BLaER1 (cell line): ENCODE results near the gene FAM24B.

Experiments
- H3K27ac ChIP-seq: shearing (Covaris generic); formaldehyde crosslinking; 2 replicates; pipeline ENCODE4 v1.8.1; 2022
- H3K27me3 ChIP-seq: shearing (Covaris generic); formaldehyde crosslinking; 2 replicates; pipeline ENCODE4 v1.8.1; 2022
- H3K36me3 ChIP-seq: shearing (Covaris generic); formaldehyde crosslinking; 2 replicates; pipeline ENCODE4 v1.8.1; 2022
- H3K4me1 ChIP-seq: shearing (Covaris generic); formaldehyde crosslinking; 2 replicates; pipeline ENCODE4 v1.8.1; 2022
- H3K4me2 ChIP-seq: shearing (Covaris generic); formaldehyde crosslinking; 2 replicates; pipeline ENCODE4 v1.8.1; 2022
- H3K4me3 ChIP-seq: shearing (Covaris generic); formaldehyde crosslinking; 2 replicates; pipeline ENCODE4 v1.8.1; 2022
- H3K9ac ChIP-seq: shearing (Covaris generic); formaldehyde crosslinking; 2 replicates; pipeline ENCODE4 v1.8.1; 2022
- H3K9me3 ChIP-seq: shearing (Covaris generic); formaldehyde crosslinking; 2 replicates; pipeline ENCODE4 v1.8.1; 2022
- H4K20me1 ChIP-seq: shearing (Covaris generic); formaldehyde crosslinking; 2 replicates; pipeline ENCODE4 v1.8.1; 2022
- Cebpa-rat ChIP-seq: shearing (Covaris generic); IDR thresholded peaks from 2 replicates; pipeline ENCODE4 v1.8.1; 2022

FAM24B gene

DNA sequence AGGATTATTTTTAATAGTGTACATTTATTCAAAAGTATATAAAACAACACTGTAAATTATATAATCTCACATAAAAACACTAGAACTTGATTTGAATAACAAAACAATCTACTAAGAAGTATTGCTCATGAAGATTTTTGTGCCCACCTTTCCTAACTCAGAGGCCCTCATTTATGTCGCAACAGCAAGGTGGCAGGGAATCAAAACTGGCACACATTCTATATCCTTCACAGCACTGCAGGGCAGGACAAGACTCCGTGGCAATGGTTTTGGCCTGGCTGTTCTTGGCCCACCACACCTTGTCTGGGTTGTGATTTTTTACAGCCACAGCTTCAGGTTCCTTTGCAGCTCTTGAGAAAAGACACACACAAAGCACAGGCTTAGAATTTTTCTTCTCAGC lies 30.3 kb downstream of the FAM24B start:
- H3K27me3 ChIP-seq = no peaks in the 10 kb centered on the region
- H3K9ac ChIP-seq = peak overlapping the region; percentile 30; the same call in 1 of the 2 replicates
- H3K27ac ChIP-seq = peak overlapping the region; percentile 94
- H3K36me3 ChIP-seq = no peaks in the 10 kb centered on the region
- peaks cover 71% of the 10 kb centered on the region for H3K4me1 ChIP-seq
- no peak overlapping the region for H3K4me3 ChIP-seq
- peak overlapping the region; percentile 84 for H3K4me2 ChIP-seq
- H4K20me1 ChIP-seq = no peaks in the 10 kb centered on the region
- peaks cover 30% of the 10 kb centered on the region for H3K9me3 ChIP-seq
- TF ChIP-seq Cebpa-rat = peak; percentile 74

DNA sequence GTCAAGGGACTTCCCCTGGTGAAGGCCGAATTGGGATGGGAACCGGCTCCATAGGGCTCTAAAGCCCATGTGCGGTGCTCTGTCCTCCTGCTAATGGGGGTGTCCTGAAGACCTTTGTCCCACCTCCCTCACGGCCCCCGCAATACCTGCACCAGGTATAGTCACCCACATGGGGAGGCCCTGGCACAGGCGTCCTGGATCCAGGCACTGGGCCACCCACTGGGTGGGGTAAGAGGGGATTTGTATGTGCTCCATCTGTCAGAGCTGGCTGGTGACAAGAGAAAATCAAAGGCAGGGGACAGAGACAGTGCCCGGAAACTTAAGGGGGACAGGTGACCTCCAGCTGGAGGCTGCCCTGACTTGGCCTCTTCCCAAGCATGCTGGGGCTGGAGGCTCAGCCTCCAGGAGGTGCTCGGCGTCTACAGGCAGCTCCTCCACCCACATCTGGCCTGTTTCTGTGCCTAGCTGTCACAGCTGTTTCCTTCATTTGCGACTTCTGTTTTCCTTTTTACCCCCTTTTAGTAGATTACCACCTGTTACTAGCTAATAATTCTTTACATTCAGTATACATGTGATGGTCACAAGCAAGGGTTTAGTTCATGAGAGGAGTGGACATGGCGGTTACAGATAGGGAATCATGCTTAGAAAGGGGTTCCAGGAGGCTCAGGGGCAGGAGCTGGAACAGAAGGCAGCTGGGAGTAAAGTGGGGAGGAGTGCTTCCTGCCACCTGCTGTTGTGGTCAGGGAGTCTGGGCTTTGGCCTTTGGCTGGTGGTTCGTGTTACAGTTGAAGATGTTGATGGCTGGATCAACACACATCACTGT lies 31.4 kb downstream of the FAM24B start:
- Histone ChIP-seq H3K9me3 (peaks cover 28% of the 10 kb centered on the region), H3K9ac (peak overlapping the region; percentile 63), H3K4me2 (peak overlapping the region; percentile 84), H4K20me1 (no peaks in the 10 kb centered on the region), H3K36me3 (no peaks in the 10 kb centered on the region), H3K27me3 (no peaks in the 10 kb centered on the region), H3K4me3 (no peak overlapping the region), H3K27ac (peak overlapping the region; percentile 94), H3K4me1 (peaks cover 60% of the 10 kb centered on the region)
- TF ChIP-seq Cebpa-rat = no peak

DNA sequence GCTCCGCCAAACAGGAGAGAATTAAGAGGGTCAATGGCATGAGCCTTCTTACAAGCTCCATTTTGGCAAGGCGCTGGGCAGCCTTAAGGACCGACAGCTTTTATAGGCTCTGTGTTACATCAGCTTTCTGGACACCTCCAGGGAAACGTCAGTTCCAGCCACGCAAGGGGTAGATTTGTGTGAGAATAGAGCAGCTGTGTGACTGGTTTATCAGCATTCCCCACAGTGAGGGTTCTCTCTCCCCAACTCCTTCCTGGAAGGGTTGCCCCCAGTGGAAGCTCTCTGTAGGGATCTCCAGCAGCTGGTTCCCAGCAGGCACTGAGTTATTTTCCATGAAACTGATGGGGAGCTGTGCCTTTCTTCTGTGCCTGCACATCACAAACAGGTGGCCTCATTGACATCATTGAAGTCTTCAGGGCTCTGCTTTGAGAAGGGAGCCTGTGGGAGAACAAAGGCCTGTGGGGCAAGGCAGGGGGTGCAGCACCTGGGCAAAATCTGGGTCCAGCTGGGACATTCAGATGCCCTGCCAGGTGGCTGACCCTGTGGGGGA lies 33.5 kb downstream of the FAM24B start, which contains the start of gene CUZD1:
TSS of gene CUZD1 (minus strand) at position 75 of the 550 bp plus-strand sequence. CDS start at position 61, 14 bp downstream.
- Histone ChIP-seq H3K27ac (peak within 1 kb of the TSS; percentile 94), H3K4me2 (peak within 1 kb of the TSS; percentile 84), H3K9ac (peak within 1 kb of the TSS; percentile 63; the same call in 1 of the 2 replicates), H4K20me1 (no peaks in the 10 kb centered on the region), H3K4me3 (no peak within 1 kb of the TSS; the same call in 1 of the 2 replicates), H3K27me3 (no peaks in the 10 kb centered on the region), H3K36me3 (no peaks in the 10 kb centered on the region), H3K4me1 (peaks cover 56% of the 10 kb centered on the region), H3K9me3 (peaks cover 11% of the 10 kb centered on the region; the same call in 1 of the 2 replicates)
- TF ChIP-seq Cebpa-rat = no peak

DNA sequence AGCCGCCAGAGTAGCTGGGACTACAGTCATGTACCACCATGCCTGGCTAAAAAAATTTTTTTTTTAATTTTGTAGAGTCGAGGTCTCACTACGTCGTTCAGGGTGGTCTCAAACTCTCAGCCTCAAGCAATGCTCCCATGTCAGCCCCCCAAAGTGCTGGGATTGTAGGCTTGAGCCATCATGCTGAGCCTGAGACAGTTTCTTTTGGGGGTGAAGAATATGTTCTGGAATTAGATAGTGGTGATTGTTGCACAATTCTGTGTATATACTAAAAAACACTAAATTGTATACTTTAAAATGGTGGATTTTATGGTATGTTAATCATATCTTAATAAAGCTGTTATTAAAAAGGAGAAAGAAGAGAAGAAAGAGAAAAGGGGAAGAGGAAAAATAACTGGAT lies 35.2 kb downstream of the FAM24B start:
- peaks cover 43% of the 10 kb centered on the region for H3K4me1 ChIP-seq
- H3K4me3 ChIP-seq = no peak overlapping the region
- H3K4me2 ChIP-seq = no peak overlapping the region
- no peaks in the 10 kb centered on the region for H3K27me3 ChIP-seq
- no peaks in the 10 kb centered on the region for H4K20me1 ChIP-seq
- no peaks in the 10 kb centered on the region for H3K36me3 ChIP-seq
- no peak overlapping the region for H3K27ac ChIP-seq
- no peak for TF ChIP-seq Cebpa-rat
- H3K9me3 ChIP-seq = peaks cover 7% of the 10 kb centered on the region; the same call in 1 of the 2 replicates
- H3K9ac ChIP-seq = no peak overlapping the region

DNA sequence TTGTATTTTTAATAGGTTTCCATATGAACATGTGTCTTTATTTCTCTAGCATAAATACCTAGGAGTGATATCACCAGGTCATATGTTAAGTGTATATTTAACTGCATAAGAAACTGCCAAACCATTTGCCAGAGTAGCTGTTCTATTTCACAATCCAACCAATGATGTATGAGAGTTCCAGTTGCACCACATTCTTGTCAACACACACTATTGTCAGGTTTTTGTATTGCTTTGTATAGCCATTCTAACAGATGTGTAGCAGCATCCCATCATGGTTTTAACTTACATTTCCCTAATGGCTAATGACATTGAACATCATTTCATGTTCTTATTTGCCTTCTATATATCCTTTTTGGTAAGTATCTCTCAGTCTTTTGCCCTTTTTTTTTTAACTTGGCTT lies 37.8 kb downstream of the FAM24B start:
- Histone ChIP-seq H4K20me1 (no peaks in the 10 kb centered on the region), H3K27me3 (no peaks in the 10 kb centered on the region), H3K36me3 (no peaks in the 10 kb centered on the region), H3K4me3 (no peak overlapping the region), H3K9me3 (peaks cover 7% of the 10 kb centered on the region; the same call in 1 of the 2 replicates), H3K4me1 (peaks cover 18% of the 10 kb centered on the region), H3K9ac (no peak overlapping the region), H3K4me2 (no peak overlapping the region), H3K27ac (no peak overlapping the region)
- TF ChIP-seq Cebpa-rat = no peak

DNA sequence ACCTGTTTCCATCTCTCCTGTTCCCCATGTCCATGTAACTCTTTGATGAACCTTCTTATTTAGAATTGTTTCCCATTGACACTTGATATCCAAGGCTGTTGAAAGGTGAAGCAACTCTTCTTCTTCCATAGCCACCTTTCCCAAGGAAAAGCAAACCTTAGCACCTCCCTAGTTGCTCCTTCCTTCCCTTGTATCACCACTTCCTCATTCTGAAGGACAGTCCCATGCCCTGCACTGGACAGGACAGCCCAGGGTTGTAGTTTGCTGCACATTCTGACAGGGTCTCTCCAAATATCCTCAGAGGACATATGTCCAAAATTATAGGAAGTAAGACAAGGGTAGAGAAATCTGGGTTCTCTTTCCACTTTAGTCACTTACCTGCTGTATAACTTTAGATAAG lies 39.9 kb downstream of the FAM24B start:
- no peak overlapping the region for H3K4me2 ChIP-seq
- TF ChIP-seq Cebpa-rat = no peak
- H3K27ac ChIP-seq = no peak overlapping the region
- H3K4me3 ChIP-seq = no peak overlapping the region
- peaks cover 7% of the 10 kb centered on the region; the same call in 1 of the 2 replicates for H3K9me3 ChIP-seq
- peaks cover 5% of the 10 kb centered on the region; the same call in 1 of the 2 replicates for H3K4me1 ChIP-seq
- H3K27me3 ChIP-seq = no peaks in the 10 kb centered on the region
- no peaks in the 10 kb centered on the region for H4K20me1 ChIP-seq
- H3K36me3 ChIP-seq = no peaks in the 10 kb centered on the region
- no peak overlapping the region for H3K9ac ChIP-seq

DNA sequence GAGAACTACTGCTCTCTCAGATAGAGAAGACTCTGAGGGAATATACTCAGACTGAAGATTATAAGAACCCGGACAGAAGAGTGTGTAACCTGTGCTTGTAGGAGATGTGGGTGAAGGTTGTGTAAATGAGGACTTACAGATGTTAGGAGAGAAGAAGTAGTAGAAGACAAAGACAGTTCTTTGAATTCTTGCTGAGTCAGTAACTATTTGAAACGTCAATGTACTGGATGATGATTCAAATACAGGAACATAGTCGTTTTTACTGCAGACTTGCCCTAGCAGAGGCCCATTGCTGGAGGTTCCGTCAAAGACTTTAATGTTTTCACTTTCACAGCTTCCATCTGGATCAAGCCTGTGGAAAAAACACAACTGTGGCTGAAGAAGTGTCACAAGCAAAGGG lies 40.5 kb downstream of the FAM24B start:
- no peaks in the 10 kb centered on the region for H4K20me1 ChIP-seq
- H3K9me3 ChIP-seq = peaks cover 7% of the 10 kb centered on the region; the same call in 1 of the 2 replicates
- no peak for TF ChIP-seq Cebpa-rat
- no peaks in the 10 kb centered on the region for H3K36me3 ChIP-seq
- H3K27ac ChIP-seq = no peak overlapping the region
- no peak overlapping the region for H3K4me3 ChIP-seq
- peaks cover 5% of the 10 kb centered on the region; the same call in 1 of the 2 replicates for H3K4me1 ChIP-seq
- no peak overlapping the region for H3K4me2 ChIP-seq
- no peaks in the 10 kb centered on the region for H3K27me3 ChIP-seq
- no peak overlapping the region for H3K9ac ChIP-seq

DNA sequence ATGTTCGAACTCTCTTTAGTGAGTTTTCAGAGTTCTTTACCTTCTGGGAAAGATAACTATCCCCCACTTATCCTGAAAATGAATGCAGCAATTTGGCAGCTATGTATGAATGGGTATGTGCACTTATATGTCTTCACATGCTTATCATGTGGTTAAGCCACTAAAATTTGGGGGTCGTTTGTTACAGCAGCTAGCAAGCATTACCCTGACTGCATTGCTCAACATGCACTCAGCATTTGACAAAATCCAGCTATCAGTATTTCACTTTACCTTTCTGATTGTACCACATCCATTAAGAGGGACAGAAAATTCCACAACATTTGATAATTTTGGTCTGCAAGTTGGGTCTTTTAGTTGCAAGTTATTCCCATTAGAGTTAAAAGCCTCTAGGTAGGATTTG lies 43.5 kb downstream of the FAM24B start:
- no peak overlapping the region for H3K27ac ChIP-seq
- H3K4me2 ChIP-seq = no peak overlapping the region
- peaks cover 5% of the 10 kb centered on the region; the same call in 1 of the 2 replicates for H3K4me1 ChIP-seq
- no peak for TF ChIP-seq Cebpa-rat
- H3K27me3 ChIP-seq = no peaks in the 10 kb centered on the region
- no peaks in the 10 kb centered on the region for H4K20me1 ChIP-seq
- no peak overlapping the region for H3K4me3 ChIP-seq
- no peaks in the 10 kb centered on the region for H3K36me3 ChIP-seq
- H3K9ac ChIP-seq = no peak overlapping the region
- no peaks in the 10 kb centered on the region for H3K9me3 ChIP-seq

DNA sequence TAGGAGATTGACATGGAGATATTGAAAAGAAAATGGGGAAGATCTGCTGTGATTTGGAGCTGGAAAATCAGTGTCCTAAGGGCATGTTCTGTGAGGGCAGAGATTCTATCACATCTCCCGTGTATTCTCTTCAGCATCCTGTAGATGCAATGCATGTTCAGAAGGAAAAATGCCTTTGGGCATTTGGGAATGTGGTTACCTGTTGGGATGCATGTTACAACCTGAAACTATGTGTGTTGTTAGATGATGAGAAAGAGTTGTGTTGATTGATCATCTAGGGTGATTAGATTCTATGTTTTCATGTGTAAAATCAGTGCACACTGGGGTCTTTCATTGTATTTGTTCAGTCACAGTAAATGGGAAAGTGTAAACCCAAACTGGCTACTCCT lies 48.4 kb downstream of the FAM24B start:
- H3K9me3 ChIP-seq = no peaks in the 10 kb centered on the region
- no peak overlapping the region for H3K4me2 ChIP-seq
- no peaks in the 10 kb centered on the region for H4K20me1 ChIP-seq
- H3K4me3 ChIP-seq = no peak overlapping the region
- no peak overlapping the region for H3K9ac ChIP-seq
- TF ChIP-seq Cebpa-rat = no peak
- H3K27ac ChIP-seq = no peak overlapping the region
- no peaks in the 10 kb centered on the region for H3K27me3 ChIP-seq
- H3K4me1 ChIP-seq = peaks cover 10% of the 10 kb centered on the region
- H3K36me3 ChIP-seq = no peaks in the 10 kb centered on the region

DNA sequence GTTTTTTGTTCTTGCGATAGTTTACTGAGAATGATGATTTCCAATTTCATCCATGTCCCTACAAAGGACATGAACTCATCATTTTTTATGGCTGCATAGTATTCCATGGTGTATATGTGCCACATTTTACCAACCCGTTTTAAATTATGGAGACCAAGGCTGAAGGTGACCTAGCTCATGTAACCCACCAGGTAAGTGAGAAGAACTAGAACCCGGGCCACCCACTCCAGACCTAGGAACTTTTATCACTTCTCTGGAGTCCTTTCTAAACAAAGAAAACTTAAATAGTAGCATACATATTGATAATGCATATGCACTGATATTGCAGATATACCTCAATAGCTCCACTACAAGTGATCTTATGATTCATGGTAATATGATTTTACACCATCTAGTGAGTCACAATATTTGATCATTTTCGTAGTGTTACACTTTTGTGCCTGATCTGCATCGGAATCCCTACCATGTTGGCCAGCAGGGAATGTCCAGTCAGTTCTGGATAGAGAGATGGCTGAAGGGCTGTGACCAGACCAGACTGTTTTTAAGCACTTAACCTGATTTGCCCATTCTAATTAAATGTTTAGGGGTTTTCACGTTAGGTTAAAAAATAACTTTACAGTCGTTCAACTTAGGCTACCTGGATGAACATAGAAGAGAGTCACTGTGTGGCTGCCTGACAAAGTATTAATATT lies 49.0 kb downstream of the FAM24B start:
- H4K20me1 ChIP-seq = no peaks in the 10 kb centered on the region
- H3K36me3 ChIP-seq = no peaks in the 10 kb centered on the region
- no peak overlapping the region for H3K27ac ChIP-seq
- H3K4me3 ChIP-seq = no peak overlapping the region
- H3K27me3 ChIP-seq = no peaks in the 10 kb centered on the region
- H3K9me3 ChIP-seq = no peaks in the 10 kb centered on the region
- peaks cover 13% of the 10 kb centered on the region for H3K4me1 ChIP-seq
- no peak overlapping the region for H3K4me2 ChIP-seq
- no peak for TF ChIP-seq Cebpa-rat
- H3K9ac ChIP-seq = no peak overlapping the region
